Measurements from ENCODE around the gene FGF14. TPM values are rescaled to one million over a fixed set of nuclear protein-coding genes. Genes with fewer than 3 reads are reported as not detected.

The FGF14 gene
- total RNA-seq, 4 donors from 2014 or later: 0.04 to 1.4 (median 0.38) TPM

- no peak for DNase-seq
- Histone ChIP-seq H3K27ac (no peak overlapping the region), H3K9me3 (no peaks in the 10 kb centered on the region), H3K4me1 (no peaks in the 10 kb centered on the region), H3K27me3 (no peaks in the 10 kb centered on the region), H3K4me3 (replicated peaks in 1 of 3) (no peak overlapping the region), H3K36me3 (no peaks in the 10 kb centered on the region)
- 22 to 31% methylated on average over 4 of the region's 4 CpGs for WGBS, 2 donors
- TF ChIP-seq POLR2A (IDR thresholded peaks at IDR 0.05) (no peak), CTCF (IDR thresholded peaks at IDR 0.05) (no peak)
- intact Hi-C loops (cut with DNase I): no loop called here
Observed at GRCh38 chr13:102176846-102177245, 225.0 kb downstream of the FGF14 start.

- Histone ChIP-seq H3K9me3 (no peaks in the 10 kb centered on the region), H3K36me3 (no peaks in the 10 kb centered on the region), H3K27ac (no peak overlapping the region), H3K4me3 (replicated peaks in 1 of 3) (no peak overlapping the region), H3K27me3 (no peaks in the 10 kb centered on the region), H3K4me1 (no peaks in the 10 kb centered on the region)
- WGBS, 2 donors: 59 to 62% methylated on average over 1 of the region's 1 CpG
- no peak for TF ChIP-seq CTCF (IDR thresholded peaks at IDR 0.05)
- no peak for TF ChIP-seq POLR2A (IDR thresholded peaks at IDR 0.05)
- intact Hi-C loops (cut with DNase I): no loop called here
- no peak for DNase-seq
Observed at GRCh38 chr13:102172406-102172805, 229.4 kb downstream of the FGF14 start.

GRCh38 chr13:102170305-102170704 is 231.5 kb downstream of the FGF14 start:
- H3K4me1 ChIP-seq: no peaks in the 10 kb centered on the region
- DNase-seq: no peak
- H3K4me3 ChIP-seq (replicated peaks in 1 of 3): no peak overlapping the region
- TF ChIP-seq POLR2A (IDR thresholded peaks at IDR 0.05): no peak
- no peak for TF ChIP-seq CTCF (IDR thresholded peaks at IDR 0.05)
- no peak overlapping the region for H3K27ac ChIP-seq
- intact Hi-C loops (cut with DNase I): no loop called here
- WGBS, 2 donors: 79 to 86% methylated on average over 6 of the region's 6 CpGs
- H3K9me3 ChIP-seq: no peaks in the 10 kb centered on the region
- H3K27me3 ChIP-seq: no peaks in the 10 kb centered on the region
- H3K36me3 ChIP-seq: no peaks in the 10 kb centered on the region

- Histone ChIP-seq H3K4me3 (replicated peaks in 1 of 3) (no peak overlapping the region), H3K27me3 (no peaks in the 10 kb centered on the region), H3K9me3 (no peaks in the 10 kb centered on the region), H3K27ac (no peak overlapping the region), H3K4me1 (no peaks in the 10 kb centered on the region), H3K36me3 (no peaks in the 10 kb centered on the region)
- WGBS, 2 donors: 75 to 77% methylated on average over 2 of the region's 2 CpGs
- TF ChIP-seq CTCF (IDR thresholded peaks at IDR 0.05) (no peak), POLR2A (IDR thresholded peaks at IDR 0.05) (no peak)
- intact Hi-C loops (cut with DNase I): no loop called here
- DNase-seq: no peak
Observed at GRCh38 chr13:102169471-102170015, 232.3 kb downstream of the FGF14 start.

GRCh38 chr13:102152790-102153189 is 249.1 kb downstream of the FGF14 start:
- no peak overlapping the region for H3K4me3 ChIP-seq (replicated peaks in 1 of 3)
- H3K27ac ChIP-seq: no peak overlapping the region
- TF ChIP-seq POLR2A (IDR thresholded peaks at IDR 0.05): no peak
- TF ChIP-seq CTCF (IDR thresholded peaks at IDR 0.05): no peak
- WGBS, 2 donors: 73 to 78% methylated on average over 5 of the region's 5 CpGs
- DNase-seq: no peak
- intact Hi-C loops (cut with DNase I): no loop called here
- peaks cover 0 to 2% of the 10 kb centered on the region in 2 donors for H3K4me1 ChIP-seq
- no peaks in the 10 kb centered on the region for H3K9me3 ChIP-seq
- no peaks in the 10 kb centered on the region for H3K27me3 ChIP-seq
- H3K36me3 ChIP-seq: no peaks in the 10 kb centered on the region
